ENCODE results near the gene FOSB.

Gene FOSB

DNA sequence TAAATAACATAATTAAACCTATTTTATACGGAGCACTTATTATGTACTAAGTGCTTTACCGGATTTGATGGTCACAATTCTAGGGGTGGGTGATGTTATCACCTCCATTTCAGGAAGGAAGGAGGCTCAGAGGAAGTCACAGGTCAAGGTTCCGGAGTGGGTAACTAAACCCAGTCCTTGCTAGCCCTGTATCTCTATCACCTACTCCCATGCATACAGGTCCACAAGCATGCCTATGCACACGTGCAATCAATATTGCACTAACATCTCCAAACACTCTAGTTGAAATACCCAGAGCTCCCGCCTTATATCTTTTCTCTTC lies 17.8 kb upstream of the FOSB start:
- no peak for TF ChIP-seq CTCF (IDR thresholded peaks at IDR 0.05; ENCODE audit: extremely low read depth, missing control alignments)
- DNase-seq (ENCODE audit: low spot score): no peak

GRCh38 chr19:45451131-45451849 lies 16.5 kb upstream of the FOSB start:
- TF ChIP-seq CTCF (IDR thresholded peaks at IDR 0.05; ENCODE audit: extremely low read depth, missing control alignments): no peak
- DNase-seq (ENCODE audit: low spot score): no peak

DNA sequence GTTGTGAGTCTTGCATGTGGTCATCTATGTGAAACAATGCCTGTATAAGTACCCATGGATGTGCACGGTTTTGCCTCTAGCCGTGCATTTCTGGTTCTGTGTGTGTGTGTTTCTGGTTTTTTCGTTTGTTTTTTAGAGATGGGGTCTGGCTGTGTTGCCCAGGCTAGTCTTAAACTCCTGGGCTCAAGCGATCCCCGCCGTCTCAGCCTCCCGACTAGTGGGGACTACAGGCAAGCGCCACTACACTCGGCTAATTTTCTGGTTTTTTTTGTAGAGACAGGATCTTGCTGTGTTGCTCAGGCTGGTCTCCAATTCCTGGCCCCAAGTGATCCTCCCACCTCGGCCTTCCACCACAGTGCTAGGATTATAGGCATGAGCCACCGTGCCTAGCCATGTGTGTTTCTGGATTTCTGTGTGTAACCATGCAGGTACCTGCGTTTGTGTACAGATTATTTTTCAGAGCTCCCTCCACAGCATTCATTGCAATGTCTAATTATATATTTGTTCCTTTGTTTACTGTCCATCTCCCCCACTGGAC lies 15.9 kb upstream of the FOSB start:
- DNase-seq (ENCODE audit: low spot score): no peak
- no peak for TF ChIP-seq CTCF (IDR thresholded peaks at IDR 0.05; ENCODE audit: extremely low read depth, missing control alignments)

DNA sequence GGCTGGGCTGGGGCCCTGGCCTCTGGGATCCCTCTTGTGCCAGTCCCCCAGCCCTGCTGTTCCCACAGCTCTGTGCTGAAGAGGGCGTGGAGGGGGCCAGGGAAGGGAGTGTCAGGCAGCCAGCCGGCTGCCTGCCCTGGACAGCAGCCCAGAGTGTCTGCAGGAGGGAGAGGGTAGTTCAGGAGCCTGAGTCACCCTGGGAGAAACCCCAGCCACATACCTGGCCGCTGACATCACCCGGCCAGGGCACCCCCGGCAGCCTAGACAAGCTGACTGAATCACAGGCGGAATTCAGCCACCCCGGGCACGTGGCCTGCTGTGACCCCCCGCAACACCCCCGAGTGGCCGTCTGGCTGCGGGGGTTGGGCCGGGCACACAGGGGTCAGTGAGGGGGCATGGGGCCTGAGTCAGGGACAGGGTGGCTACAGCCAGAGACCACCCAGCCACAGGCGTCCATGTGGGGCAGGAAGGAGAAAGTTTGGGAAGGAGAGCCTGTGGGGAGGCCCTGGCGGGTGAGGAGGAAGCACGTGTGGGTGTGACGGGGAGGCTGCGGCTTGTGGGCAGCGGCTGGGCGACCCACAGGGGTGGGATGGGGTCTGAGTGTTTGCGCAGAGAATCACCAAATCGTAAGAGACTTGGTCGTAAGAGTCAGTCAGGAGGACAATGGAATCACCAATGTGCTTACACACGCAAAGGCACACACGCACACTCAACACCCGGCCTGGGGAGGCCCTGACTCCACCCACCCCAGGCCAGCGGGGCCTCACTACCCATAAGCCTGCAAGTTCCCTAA lies 11.9 kb upstream of the FOSB start:
- no peak for TF ChIP-seq CTCF (IDR thresholded peaks at IDR 0.05; ENCODE audit: extremely low read depth, missing control alignments)
- DNase-seq (ENCODE audit: low spot score): peak; percentile 74

- no peak for DNase-seq (ENCODE audit: low spot score)
- no peak for TF ChIP-seq CTCF (IDR thresholded peaks at IDR 0.05; ENCODE audit: extremely low read depth, missing control alignments)
Observed at GRCh38 chr19:45456500-45456815, 11.3 kb upstream of the FOSB start.

DNA sequence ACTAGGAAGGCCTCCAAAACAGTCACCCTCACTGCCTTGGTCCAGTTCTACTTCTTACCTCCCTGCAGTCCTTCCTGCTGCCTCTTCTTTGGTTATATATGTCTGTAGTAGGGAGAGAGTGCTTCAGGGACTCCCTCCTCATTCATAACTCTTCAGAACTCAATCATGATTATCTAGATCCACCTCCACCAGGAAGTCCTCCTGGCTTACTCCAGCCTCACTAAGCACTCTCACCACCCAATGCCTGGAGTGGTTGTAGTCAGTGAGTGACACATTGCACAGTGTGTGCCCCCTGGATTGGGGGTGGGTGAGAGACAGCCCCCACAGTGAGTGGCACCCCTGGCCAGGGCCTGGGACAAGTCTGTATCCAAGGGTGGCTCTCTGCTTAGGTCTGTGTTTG lies 10.0 kb upstream of the FOSB start:
- DNase-seq (ENCODE audit: low spot score): no peak
- TF ChIP-seq CTCF (IDR thresholded peaks at IDR 0.05; ENCODE audit: extremely low read depth, missing control alignments): no peak

DNA sequence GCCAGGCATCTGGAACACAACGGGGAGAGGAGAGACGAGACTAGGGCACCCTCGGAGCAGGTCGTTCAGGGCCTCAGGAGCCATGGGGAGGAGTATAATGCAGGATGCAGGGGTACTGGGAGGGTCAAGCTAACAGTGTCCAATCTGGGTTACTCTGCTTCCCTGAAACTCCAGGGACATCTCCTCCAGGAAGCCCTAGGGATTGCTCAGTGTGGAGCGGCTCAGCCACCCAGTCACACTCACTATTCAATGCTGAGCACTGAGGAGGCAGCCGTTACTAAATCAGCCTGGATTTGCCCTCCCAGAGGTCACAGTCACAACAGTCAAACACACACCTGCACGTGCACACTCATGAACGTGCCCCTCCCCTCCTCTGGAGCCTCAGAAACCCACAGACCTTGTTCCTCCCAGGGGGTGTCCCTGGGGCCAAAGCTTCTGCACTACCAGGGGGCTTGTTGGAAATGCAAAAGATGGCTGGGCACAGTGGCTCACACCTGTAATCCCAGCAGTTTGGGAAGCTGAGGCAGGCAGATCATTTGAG lies 6.9 kb upstream of the FOSB start:
- no peak for DNase-seq (ENCODE audit: low spot score)
- no peak for TF ChIP-seq CTCF (IDR thresholded peaks at IDR 0.05; ENCODE audit: extremely low read depth, missing control alignments)
